Peyer's patch (tissue), 4 donors: ENCODE results near the gene ERC1. TPM values are rescaled to one million over a fixed set of nuclear protein-coding genes. Genes with fewer than 3 reads are reported as not detected.
"Not testable (repeated sequence)": the region's sequence is repeated elsewhere in the genome, so short reads cannot be mapped to it uniquely, and the experiment has no call there.

Experiments
- DNase-seq, 3 donors: peaks; one replicate each; pipeline ENCODE4 v3.0.0-alpha.2; 2017 to 2019
- H3K27ac ChIP-seq, 4 donors: fragments of 200-600 bp; sonication (generic); one replicate each; pipeline ENCODE4 v1.5.1; 2016 to 2019
- H3K27me3 ChIP-seq, 2 donors: fragments of 200-600 bp; sonication (generic); one replicate each; pipeline ENCODE4 v1.5.1; 2019
- H3K36me3 ChIP-seq, 3 donors: fragments of 200-600 bp; sonication (generic); one replicate each; pipeline ENCODE4 v1.5.1; 2016 to 2019
- H3K4me1 ChIP-seq, 4 donors: fragments of 200-600 bp; sonication (generic); one replicate each; pipeline ENCODE4 v1.5.1; 2016 to 2019
- H3K4me3 ChIP-seq, 4 donors: fragments of 200-600 bp; sonication (generic); 1 replicate in 3 of 4; 2 replicates in 1 of 4; pipeline ENCODE4 v1.5.1; 2016 to 2019; ENCODE audit warnings: mild to moderate bottlenecking in 1 of 4
- H3K9me3 ChIP-seq, 4 donors: fragments of 200-600 bp; sonication (generic); one replicate each; pipeline ENCODE4 v1.5.1; 2016 to 2019; ENCODE audit warnings: mild to moderate bottlenecking in 1 of 4
- CTCF ChIP-seq, 6 experiments: fragments of 450-650 bp in 4 of 6; fragments of 200-600 bp in 2 of 6; sonication (generic) in 1 of 6; IDR thresholded peaks; one replicate each; pipeline ENCODE4 v1.5.1; 2017 to 2019; ENCODE audit warnings: antibody characterized with exemption in 6 of 6, mild to moderate bottlenecking in 3 of 6, moderate library complexity in 1 of 6
- POLR2A ChIP-seq, 2 donors: fragments of 450-650 bp; IDR thresholded peaks; one replicate each; pipeline ENCODE4 v1.5.1; 2017; ENCODE audit warnings: antibody characterized with exemption in 2 of 2, mild to moderate bottlenecking in 2 of 2, moderate library complexity in 2 of 2
- total RNA-seq, 4 donors: library from RNA; depleted of rRNA; stranded (reverse); fragments of >200 nt; gene quantifications; one replicate each; pipeline ENCODE4 v1.1.0, GENCODE V29; 2016

Gene ERC1
- total RNA-seq, 4 donors from 2014 or later = 26.5 to 184 (median 31.7) TPM

GRCh38 chr12:1189163-1189562 is 198.1 kb downstream of the ERC1 start:
- DNase-seq = no peak
- TF ChIP-seq CTCF (IDR thresholded peaks at IDR 0.05) = no peak

DNA sequence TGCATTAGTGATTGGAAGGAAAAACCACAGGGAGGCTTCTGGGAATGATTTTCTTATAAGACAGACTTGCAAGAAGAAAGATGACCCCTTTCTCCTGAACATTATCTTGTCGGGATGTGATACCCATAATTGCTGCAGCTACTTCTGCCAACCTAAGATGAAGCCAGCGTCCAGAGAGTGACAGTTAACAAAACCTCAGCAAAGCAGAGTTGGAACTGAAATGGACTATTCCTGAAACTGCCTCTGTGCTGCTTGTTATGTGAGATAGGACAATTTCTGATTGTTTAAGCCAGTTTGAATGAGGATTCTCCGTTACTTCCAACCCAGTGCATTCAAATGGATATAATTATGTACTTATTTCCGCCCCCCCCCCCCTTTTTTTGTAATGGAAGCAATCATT is 204.5 kb downstream of the ERC1 start:
- Histone ChIP-seq H3K4me1 (no peaks in the 10 kb centered on the region), H3K36me3 (peaks cover 0 to 18% (median 0%) of the 10 kb centered on the region in 3 donors), H3K27ac (no peak overlapping the region), H3K9me3 (peaks cover 0 to 3% (median 0%) of the 10 kb centered on the region in 4 donors), H3K27me3 (no peaks in the 10 kb centered on the region), H3K4me3 (no peak overlapping the region)
- no peak for TF ChIP-seq POLR2A (IDR thresholded peaks at IDR 0.05)
- DNase-seq = no peak

More at GRCh38 chr12:1189163-1189562, 198.1 kb downstream of the ERC1 start:
- Histone ChIP-seq H3K27ac (no peak overlapping the region), H3K4me1 (no peaks in the 10 kb centered on the region), H3K36me3 (peaks cover 0 to 33% (median 0%) of the 10 kb centered on the region in 3 donors), H3K9me3 (no peaks in the 10 kb centered on the region), H3K4me3 (no peak overlapping the region), H3K27me3 (no peaks in the 10 kb centered on the region)

- DNase-seq = no peak
- H3K4me3 ChIP-seq = no peak overlapping the region
- TF ChIP-seq CTCF (IDR thresholded peaks at IDR 0.05) = no peak
- TF ChIP-seq POLR2A (IDR thresholded peaks at IDR 0.05) = no peak
These were observed 206.4 kb downstream of the ERC1 start for GRCh38 chr12:1197264-1198018.

DNA sequence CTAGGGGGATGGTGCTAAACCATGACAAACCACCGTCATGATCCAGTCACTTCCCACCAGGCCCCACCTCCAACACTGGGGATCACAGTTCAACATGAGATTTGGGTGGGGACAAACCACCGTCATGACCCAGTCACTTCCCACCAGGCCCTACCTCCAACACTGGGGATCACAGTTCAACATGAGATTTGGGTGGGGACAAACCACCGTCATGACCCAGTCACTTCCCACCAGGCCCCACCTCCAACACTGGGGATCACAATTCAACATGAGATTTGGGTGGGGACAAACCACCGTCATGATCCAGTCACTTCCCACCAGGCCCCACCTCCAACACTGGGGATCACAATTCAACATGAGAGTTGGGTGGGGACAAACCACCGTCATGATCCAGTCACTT is 207.8 kb downstream of the ERC1 start:
- not testable (repeated sequence) for H3K4me1 ChIP-seq, H3K27ac ChIP-seq, DNase-seq

More at GRCh38 chr12:1197264-1198018, 206.4 kb downstream of the ERC1 start:
- Histone ChIP-seq H3K27me3 (no peaks in the 10 kb centered on the region), H3K27ac (no peak overlapping the region), H3K9me3 (peaks cover 0 to 3% (median 0%) of the 10 kb centered on the region in 4 donors), H3K4me1 (no peaks in the 10 kb centered on the region), H3K36me3 (peaks cover 0 to under 1% (median 0%) of the 10 kb centered on the region in 3 donors)

GRCh38 chr12:1199700-1200099 is 208.7 kb downstream of the ERC1 start:
- peaks cover 0 to 7% (median 0%) of the 10 kb centered on the region in 4 donors for H3K4me1 ChIP-seq
- no peaks in the 10 kb centered on the region for H3K27me3 ChIP-seq
- H3K9me3 ChIP-seq = peaks cover 0 to 3% (median 0%) of the 10 kb centered on the region in 4 donors
- H3K27ac ChIP-seq = no peak overlapping the region
- TF ChIP-seq CTCF (IDR thresholded peaks at IDR 0.05) = no peak
- no peak for TF ChIP-seq POLR2A (IDR thresholded peaks at IDR 0.05)
- no peak overlapping the region for H3K4me3 ChIP-seq
- DNase-seq = no peak
- H3K36me3 ChIP-seq = no peaks in the 10 kb centered on the region

More for the DNA sequence above, 207.8 kb downstream of the ERC1 start:
- H3K27me3 ChIP-seq, H3K9me3 ChIP-seq, H3K36me3 ChIP-seq, H3K4me3 ChIP-seq: not testable (repeated sequence)

GRCh38 chr12:1201030-1201429 is 210.0 kb downstream of the ERC1 start:
- Histone ChIP-seq H3K27ac (no peak overlapping the region), H3K9me3 (peaks cover 0 to 3% (median 0%) of the 10 kb centered on the region in 4 donors), H3K4me1 (peaks cover 0 to 7% (median 0%) of the 10 kb centered on the region in 4 donors), H3K36me3 (no peaks in the 10 kb centered on the region), H3K27me3 (no peaks in the 10 kb centered on the region), H3K4me3 (no peak overlapping the region)
- TF ChIP-seq CTCF (IDR thresholded peaks at IDR 0.05) (no peak), POLR2A (IDR thresholded peaks at IDR 0.05) (no peak)
- no peak for DNase-seq
